PC-9 (cell line): ENCODE data around the gene MSH6.

ENCODE experiments used
- CTCF ChIP-seq: fragments of 200-600 bp; sonication (generic); conservative IDR thresholded peaks from 2 replicates; pipeline ENCODE4 v1.6.1; 2017; ENCODE audit warnings: mixed run types, antibody characterized with exemption, mild to moderate bottlenecking, moderate library complexity
- EZH2 ChIP-seq: fragments of 200-600 bp; sonication (generic); IDR thresholded peaks from 2 replicates; pipeline ENCODE4 v1.8.0; 2017; ENCODE audit warnings: antibody characterized with exemption, low read depth

- TF ChIP-seq EZH2 (no peak), CTCF (no peak)
These were observed 25.7 kb downstream of the MSH6 start for GRCh38 chr2:47808614-47809013.
